ENCODE data around the gene VTI1A.
"Not testable (repeated sequence)": the region's sequence is repeated elsewhere in the genome, so short reads cannot be mapped to it uniquely, and the experiment has no call there.

VTI1A gene

DNA sequence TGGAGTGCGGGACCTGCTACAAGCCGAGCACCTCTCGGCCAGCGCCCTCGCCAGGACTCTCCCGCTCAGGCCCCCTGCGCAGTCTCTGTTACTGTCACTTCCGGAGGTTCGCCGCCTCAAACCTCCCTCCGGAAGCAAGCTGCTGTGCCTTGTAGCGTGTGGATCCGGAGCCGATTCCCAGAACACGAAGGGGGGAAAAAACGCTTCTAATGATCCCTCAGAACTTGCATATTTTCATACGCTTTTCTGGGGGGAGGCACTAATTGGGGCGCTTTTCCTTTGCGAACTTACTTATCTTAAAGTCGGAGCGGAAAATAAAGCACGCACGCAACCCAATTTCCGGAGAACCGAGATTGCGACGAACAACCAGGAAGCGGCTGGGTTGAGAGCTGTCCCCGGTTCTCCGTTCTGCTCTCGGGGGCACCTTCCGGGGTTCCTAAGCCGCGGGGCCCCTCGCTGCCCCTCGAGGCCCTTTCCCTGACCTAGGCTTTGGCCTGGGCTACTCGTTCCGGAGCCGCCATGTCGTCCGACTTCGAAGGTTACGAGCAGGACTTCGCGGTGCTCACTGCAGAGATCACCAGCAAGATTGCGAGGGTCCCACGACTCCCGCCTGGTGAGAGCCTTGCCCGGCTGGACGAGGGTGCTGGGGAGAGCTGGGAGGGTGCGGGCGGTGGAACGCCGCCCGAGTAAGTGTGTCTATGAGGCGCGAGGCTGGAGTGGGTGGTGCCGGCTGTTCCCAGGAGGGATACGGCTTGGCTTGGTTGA is at the start of gene VTI1A, which contains the start of gene ZDHHC6:
TSS of gene VTI1A (plus strand) at position 361 of the 765 bp plus-strand sequence. CDS start at position 520, 159 bp downstream.
TSS of gene ZDHHC6 (minus strand) at position 60 of the 765 bp plus-strand sequence. CDS start 1,478 bp downstream, outside the sequence.
- no peak for FAIRE-seq
- peak; percentile 71 for DNase-seq (ENCODE audit: low spot score)

DNA sequence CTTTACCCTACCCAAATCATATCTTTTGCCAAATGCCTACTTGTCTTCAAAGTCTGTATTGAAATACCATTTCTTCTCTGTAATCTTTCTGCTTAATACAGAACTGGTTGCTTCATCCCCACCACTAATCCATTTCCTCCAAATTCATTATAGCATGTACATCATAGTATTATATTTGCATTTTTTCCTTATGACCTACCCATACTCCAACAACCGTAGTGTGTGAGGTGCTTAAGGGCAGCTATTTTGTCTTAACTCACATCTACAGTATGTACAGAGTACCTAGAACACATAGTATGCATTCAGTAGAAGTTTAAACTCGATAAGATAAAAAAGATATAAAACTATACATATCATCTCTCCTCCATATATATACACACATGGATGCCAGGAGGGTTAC is 49.4 kb upstream of the VTI1A start:
- FAIRE-seq (no peak), DNase-seq (ENCODE audit: low spot score) (no peak)

DNA sequence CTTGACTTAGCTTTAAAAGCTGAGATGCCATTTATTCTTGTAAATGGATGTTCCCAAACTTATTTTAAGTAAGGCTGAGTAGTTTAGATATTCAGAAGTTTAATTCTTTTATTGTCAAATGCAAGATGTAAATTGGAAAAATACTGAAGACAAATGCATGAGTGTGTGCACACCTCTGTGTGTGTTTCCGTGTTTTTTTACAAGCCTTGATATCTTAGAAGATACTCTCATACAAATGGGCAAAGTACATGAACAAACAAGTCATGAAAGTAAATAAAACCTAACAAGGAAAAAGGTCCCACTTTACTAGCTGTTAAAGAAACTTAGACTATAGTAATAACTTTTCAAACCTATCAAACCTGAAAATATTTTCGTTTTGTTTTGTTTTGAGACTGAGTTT is 44.1 kb upstream of the VTI1A start:
- FAIRE-seq (no peak), DNase-seq (ENCODE audit: low spot score) (no peak)

DNA sequence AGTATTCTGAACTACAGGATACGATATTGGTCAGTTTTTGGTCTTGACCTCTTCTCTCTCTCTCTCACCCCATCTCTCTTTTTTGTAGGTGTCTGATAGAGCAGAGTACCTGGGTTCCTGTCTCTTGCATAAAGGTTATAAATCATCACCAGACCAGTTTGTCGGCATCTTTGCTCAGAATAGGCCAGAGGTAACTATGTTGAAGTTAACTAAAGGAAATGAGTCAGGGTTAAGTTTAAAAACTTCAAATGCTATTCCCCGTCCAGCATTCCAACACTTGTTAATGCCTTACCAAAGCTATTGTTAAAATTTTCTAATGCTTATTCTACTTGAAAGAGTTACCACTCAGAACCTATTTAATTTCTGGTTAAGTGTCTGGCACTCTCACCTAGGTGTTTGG is 42.4 kb upstream of the VTI1A start:
- DNase-seq (ENCODE audit: low spot score) (peak; percentile 23), FAIRE-seq (peak; percentile 53)

DNA sequence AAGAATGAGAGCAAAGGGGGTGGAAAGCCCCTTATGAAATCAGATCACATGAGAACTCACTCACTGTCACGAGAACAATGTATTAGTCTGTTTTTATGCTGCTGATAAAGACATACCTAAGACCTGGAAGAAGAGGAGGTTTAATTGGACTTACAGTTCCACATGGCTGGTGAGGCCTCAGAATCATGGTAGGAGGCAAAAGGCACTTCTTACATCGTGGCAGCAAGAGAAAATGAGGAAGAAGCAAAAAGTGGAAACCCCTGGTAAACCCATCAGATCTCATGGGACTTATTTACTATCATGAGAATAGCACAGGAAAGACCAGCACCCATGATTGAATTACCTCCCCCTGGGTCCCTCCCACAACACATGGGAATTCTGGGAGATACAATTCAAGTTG is 40.2 kb upstream of the VTI1A start:
- not testable (repeated sequence) for DNase-seq (ENCODE audit: low spot score); FAIRE-seq

DNA sequence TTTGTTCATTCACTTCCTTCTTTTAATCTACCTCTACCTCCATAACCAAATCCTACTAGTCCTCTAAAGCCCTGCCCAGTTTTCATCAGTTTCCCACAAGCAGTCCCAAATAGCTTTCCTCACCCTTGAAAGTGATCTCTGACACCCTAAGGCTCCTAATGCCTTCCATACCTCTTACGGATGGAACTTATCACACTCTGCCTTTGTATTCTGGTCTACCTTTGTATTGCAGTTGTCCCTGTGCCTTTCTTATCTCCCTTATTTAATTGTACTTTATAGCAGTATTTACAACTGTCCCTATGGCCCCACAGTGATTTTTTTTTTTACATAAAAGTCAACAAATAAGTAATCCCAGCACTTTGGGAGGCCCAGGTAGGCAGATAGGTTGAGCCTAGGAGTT is 39.3 kb upstream of the VTI1A start:
- FAIRE-seq (no peak), DNase-seq (ENCODE audit: low spot score) (no peak)

DNA sequence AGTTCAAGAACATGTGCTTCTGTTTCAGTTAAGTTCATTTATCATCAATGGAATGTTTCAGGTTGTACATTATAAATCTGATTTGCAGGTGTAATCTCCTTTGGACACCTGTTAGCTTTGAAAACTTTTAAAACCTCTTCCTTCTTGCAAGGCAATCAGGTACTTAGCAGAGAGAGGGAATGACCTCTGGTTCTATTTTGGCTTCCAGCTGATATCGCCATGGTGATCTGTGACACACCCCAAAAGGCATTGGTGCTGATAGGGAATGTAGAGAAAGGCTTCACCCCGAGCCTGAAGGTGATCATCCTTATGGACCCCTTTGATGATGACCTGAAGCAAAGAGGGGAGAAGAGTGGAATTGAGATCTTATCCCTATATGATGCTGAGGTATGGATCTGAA is 37.7 kb upstream of the VTI1A start:
- DNase-seq (ENCODE audit: low spot score) (no peak), FAIRE-seq (no peak)

DNA sequence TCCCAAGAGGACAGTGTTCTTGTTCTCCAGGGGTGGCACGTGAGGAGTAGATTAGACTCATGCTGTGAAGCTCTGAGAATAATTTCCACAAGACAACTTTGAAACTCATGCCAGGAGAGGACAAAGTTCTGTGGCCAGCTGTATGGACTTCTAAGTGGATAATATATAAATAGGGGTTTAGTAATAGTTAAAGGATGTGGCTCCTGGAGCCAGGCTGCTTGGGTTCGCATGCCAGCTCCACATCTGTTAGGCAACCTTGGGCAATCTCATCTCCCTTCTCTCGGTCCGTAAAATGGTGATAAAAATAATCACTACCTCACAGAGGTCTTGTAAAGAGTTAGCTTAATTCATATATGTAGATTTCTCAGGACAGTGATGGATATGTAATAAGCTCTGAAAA is 37.3 kb upstream of the VTI1A start:
- DNase-seq (ENCODE audit: low spot score) (no peak), FAIRE-seq (no peak)

DNA sequence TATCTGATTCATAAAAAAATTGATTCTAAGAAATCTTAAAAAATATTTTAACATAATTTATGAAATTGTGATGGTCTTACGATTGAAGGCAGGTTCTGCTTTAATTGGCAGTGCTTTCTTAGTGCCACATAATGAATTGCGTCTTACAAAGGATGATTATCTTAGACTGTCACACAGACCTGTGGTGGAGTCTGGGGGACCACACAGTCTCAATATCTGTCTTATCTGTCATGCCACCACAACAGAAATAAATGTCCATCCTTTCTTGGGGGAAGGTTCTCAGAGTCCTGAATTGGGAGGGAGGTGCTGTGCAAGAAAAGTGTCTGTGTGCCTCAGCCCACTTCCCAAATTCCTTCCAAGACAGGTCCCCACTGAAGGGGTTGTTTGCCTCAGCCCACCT is 34.3 kb upstream of the VTI1A start:
- DNase-seq (ENCODE audit: low spot score) (no peak), FAIRE-seq (no peak)

DNA sequence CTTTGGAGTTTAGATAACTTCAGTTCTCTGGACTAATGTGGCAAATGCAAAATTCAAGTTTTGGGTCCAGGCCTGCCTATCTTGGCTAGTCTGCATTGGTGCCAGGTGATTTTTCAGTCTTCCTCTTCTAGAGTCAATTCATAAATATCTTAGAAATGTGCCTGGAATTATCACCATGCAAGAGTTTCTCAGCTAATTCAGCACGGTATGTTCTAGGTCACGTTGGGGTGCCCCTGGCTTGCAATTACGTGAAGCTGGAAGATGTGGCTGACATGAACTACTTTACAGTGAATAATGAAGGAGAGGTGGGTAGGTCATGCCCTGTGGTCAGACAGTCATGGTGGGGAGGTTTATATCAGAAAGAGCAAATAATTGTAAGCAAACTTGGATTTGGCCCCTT is 25.3 kb upstream of the VTI1A start:
- no peak for DNase-seq (ENCODE audit: low spot score)
- FAIRE-seq, result no peak

DNA sequence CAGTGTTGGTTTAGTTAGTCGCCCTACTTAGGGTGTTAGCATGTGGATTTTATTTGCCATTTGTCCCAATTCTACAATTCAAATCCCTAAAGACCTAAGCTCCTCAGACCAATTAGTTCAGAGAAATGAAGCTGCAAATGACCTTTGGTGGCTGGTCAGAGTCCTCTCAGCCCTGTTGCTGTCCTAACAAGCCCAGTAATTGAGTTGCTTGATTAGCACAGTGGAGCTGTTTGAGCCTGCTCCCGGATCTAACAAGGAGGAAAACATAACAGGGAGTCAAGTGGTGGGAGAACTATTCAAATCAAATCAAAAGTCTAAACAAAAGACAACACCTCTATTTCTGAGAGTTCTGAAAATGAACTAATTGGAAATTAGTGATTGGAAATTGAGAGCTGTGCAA is 22.4 kb upstream of the VTI1A start:
- no peak for FAIRE-seq
- DNase-seq (ENCODE audit: low spot score), result no peak

DNA sequence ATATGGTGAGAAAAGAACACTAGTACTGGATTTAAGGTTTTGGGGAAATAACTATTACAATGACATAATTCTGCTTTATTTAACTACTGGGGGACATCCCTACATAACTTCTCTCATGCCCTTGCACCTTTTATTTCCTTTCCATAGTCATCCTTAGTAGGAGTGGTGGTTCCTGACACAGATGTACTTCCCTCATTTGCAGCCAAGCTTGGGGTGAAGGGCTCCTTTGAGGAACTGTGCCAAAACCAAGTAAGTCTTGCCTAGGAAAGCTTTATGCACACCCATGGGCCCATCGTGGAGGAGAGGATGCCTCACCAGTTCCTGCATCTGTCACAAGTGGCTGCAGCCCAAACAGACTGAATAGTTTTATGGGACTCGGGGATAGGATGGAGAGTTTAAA is 20.9 kb upstream of the VTI1A start:
- no peak for FAIRE-seq
- no peak for DNase-seq (ENCODE audit: low spot score)

DNA sequence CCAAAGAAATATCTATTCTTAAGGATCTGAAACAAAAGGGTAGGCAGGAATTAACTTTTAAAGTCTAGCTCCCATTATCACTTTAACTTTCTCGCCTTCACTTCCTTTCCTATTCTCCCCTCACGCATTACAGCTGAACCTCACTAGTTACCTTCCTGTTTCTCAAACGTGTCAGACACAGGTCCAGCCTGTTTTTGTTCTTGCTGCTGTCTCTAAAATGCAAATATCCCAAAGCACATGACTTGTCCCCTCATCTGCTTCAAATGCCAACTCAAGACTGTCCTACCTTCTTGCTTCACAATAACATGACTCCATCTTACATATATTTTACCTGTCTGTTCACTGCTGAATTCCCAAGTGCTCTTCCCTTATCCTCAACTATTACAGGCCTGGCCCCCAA is 17.9 kb upstream of the VTI1A start:
- no peak for FAIRE-seq
- DNase-seq (ENCODE audit: low spot score), result no peak

DNA sequence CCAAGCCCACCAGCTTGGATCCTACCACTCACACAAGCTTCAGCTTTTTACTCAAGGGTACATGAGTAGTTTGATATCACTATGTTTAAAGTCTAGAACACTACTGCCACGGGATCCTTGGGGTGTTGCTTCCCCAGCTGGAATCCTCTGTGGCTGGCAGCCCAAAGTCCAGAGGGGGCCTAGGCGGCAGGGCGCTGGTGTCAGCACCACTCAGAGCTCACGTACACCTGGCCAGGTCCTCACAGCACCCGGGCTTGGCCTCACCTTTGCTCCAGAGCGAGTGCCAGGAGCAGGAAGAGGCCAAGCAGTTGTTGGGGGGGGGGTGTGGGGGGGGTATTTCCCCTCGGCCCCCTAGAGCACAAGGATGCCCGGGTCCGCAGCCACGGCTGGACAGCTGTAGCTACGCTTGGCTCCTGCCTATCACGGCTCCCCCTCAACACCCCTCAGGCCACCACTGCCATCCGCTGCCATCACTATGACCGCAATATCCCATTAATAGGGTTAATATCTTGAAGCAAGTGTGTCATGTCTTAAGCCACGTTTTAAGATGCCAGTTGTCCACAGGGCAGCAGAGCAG is 17.3 kb upstream of the VTI1A start:
- DNase-seq (ENCODE audit: low spot score) (no peak), FAIRE-seq (no peak)

DNA sequence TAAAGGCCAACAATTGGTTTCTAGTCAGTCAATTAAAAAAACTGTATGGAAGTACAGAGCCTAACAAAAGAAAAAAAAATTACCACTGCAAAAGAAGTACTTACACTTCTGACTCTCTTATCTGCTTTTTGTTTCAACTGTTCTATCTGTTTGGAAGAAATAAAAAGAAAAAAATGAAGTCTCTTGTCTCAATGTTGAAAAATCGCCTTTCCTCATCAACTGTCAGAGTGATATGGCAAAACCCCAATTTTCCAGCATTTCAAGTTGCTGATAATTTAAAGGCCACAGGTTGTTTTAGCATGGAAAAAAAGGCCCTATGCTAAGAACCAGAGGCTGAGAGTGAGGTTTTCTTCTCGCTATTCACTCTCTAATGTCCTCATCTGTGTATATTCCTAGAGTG is 13.9 kb upstream of the VTI1A start:
- FAIRE-seq (no peak), DNase-seq (ENCODE audit: low spot score) (no peak)

DNA sequence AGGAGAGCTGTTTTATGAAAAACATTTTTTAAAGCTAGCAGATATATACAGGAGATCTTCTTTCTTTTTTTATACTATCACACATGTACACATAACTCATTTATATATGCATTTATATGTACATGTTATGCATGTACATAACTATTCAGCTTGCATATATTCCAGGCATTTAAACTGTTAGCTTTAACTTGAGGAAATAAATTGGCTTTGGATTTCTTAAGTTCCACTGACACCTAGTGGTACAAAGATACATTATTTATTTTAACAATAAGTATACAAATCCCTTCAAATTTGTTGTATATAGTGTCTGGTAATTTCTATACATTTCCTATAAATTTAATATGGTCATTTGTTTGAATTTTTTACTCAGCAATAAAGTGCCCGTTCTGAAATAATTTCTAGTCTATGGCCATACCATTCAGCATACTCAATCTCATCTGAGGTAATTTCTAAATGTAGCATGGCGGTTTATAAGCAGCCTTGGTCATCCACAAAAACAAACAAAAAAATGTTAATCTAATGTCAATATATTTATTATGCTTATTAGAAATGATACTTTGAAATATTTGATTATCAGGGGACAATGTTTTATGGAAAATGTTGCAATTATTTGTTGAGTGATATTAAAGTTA is 11.9 kb upstream of the VTI1A start:
- peak; percentile 44 for DNase-seq (ENCODE audit: low spot score)
- FAIRE-seq, result peak; percentile 82

DNA sequence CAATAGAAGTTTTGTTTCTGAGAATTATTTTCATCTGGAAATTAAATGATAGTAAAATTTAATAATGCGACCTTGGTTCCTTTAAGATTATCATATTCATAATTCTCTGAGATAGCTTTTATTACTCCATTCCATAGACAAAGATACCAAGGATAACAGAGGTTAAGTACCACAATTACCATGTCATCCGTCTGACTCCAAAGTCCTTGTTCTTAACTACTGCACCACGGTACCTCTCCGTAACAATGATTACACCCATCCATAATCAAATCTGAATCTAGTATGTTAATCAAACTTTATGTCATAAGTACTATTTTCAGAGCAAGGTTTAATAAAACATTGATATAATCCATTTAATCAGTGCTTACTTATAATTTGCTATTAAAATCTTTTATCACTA is 8.7 kb upstream of the VTI1A start:
- DNase-seq (ENCODE audit: low spot score), result no peak
- no peak for FAIRE-seq

DNA sequence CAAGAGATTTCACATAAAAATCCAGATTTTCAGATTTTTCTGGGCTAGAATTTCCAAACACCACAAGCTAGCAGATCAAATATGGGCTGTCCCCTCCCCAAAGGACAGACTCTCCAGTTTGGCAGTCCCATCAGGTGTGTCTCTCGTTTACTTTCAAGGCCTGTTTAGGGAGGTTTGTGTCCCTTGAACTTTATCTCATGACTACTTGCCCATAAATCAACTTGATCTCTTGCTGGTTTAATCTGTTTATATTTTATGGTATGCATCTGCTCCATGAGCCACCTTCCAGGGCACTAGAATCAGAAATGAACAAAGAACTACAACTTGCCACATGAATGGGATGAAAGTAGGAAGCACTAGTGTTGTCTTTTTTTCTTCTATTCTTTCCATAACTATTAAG is 5.5 kb upstream of the VTI1A start:
- FAIRE-seq (no peak), DNase-seq (ENCODE audit: low spot score) (no peak)

DNA sequence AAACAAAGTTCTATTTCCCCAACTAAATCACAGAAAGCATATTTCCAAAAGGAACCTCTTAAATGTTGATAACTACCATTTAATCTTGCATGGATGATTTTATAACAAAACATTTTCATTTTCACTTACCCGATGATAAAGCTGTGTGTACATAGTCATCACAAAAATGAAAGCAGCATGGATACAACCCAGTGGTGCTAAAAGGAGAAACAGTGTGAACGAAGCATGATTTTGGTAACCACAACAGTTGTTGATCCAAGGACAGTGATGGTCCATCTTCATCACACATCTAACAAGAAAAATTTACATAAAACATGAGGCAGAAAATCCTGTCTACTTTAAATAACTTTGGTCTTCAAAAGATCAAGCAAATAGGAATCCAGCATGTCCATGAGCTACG is 5.0 kb upstream of the VTI1A start:
- DNase-seq (ENCODE audit: low spot score), result no peak
- no peak for FAIRE-seq

DNA sequence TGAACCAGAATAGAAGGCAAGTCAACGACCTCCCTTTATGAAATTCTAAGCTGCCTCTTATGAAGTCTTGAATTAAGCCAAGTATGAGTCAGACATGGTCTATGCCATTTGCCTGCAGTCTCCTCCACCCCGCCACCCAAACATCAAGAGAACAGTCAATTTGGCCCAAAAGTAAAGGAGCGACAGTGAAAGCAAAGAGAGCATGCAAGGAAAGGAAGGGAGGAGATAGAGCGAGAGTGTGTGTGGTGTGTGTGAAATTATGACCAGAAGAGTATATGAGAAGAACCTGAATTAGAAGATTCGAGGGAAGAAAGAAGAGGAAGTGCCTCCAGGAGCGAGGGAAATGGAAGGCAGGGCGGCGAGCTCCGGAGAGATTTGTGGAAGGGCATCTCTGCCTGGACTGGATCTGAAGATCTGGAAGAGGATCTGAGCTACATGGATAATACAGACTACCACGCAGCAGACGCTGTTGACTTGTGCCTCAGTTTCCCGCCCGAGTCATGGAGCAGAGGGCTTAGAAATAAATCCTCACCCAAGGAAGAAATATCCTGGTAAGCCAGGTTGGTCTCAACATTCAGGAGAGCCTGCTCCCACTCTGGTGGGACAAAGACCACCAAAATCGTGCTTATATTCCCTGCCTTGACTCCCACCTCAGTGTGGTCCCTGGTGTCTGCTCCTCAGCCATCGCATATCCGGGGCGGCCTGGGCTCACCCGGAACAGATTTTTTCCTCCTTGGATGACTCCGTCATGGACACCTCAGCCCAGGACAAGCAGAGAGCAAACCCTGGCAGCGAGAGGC is 760 bp upstream of the VTI1A start:
- no peak for DNase-seq (ENCODE audit: low spot score)
- FAIRE-seq, result no peak

DNA sequence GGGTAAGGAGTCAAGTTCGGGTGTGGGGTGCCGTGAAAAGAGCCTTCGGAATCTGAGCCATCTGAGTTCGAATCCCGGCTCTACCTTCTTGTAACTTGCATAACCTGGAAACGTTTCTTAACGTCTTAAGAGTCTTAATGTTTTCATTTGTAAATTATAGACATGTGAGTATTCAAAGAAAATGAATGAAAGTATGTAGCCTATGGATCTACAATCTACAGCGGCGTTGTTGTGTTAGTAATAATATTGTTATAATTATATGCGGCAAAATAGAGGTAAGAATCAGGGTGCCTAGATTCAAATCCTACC is 559 bp downstream of the VTI1A start:
- FAIRE-seq, result no peak
- DNase-seq (ENCODE audit: low spot score), result no peak

DNA sequence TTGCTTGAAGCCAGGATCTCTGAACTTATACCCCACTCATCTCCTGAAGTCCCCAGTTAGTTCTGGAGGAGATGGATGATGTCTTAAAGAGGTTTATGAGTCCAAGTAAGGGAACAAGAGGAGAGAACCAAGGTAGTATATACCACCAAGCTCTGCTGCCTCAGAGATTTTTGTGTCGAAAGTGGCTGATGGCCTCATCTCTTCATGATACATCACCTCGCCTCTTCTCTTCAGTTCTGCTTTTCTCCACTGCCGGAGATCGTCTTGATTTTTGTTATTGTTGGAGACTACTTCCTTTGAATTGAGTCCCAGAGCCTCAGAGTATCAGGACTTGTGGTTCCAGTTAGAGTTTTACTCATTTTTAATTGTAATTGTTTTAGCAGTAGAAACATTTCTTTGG is 1.9 kb downstream of the VTI1A start:
- FAIRE-seq, result no peak

More for the DNA sequence above, 1.9 kb downstream of the VTI1A start:
- no peak for DNase-seq (ENCODE audit: low spot score)
